ENCODE data around the gene TMEM50B.

Gene TMEM50B

GRCh38 chr21:33479679-33480480 is at the start of gene TMEM50B:
Gene TMEM50B (minus strand): TSS chr21:33479974. CDS start chr21:33468885, 11,089 bp downstream.
- Histone ChIP-seq H3K4me3 (ENCODE audit: low read length, poor library complexity, severe bottlenecking) (peak within 1 kb of the TSS; percentile 78), H3K9me3 (ENCODE audit: insufficient read depth, low read depth, low read length) (no peaks in the 10 kb centered on the region), H3K4me2 (ENCODE audit: low read depth, low read length, poor library complexity, severe bottlenecking) (peak within 1 kb of the TSS; percentile 88), H2AFZ (ENCODE audit: low read length) (peak within 1 kb of the TSS; percentile 96), H3F3A (ENCODE audit: low read depth) (no peaks in the 10 kb centered on the region), H3K9me2 (replicated peaks; ENCODE audit: low read depth, low read length) (no peaks in the 10 kb centered on the region), H3K4me1 (ENCODE audit: insufficient read depth, low read length, poor library complexity, severe bottlenecking) (peaks cover 15% of the 10 kb centered on the region), H4K20me1 (ENCODE audit: insufficient read depth, low read length, poor library complexity, severe bottlenecking) (peaks cover 13% of the 10 kb centered on the region), H3K36me3 (ENCODE audit: insufficient read depth, low read length) (no peaks in the 10 kb centered on the region), H3K9ac (ENCODE audit: low read depth, low read length, poor library complexity, severe bottlenecking) (peak within 1 kb of the TSS; percentile 91), H3K27me3 (ENCODE audit: insufficient read depth, low read length, poor library complexity, severe bottlenecking) (no peaks in the 10 kb centered on the region), H3K79me2 (ENCODE audit: insufficient read depth, low read length) (peaks cover 22% of the 10 kb centered on the region)
- TF ChIP-seq EZH2phosphoT487 (IDR thresholded peaks at IDR 0.05; ENCODE audit: borderline replicate concordance) = no peak
- TF ChIP-seq CTCF (conservative IDR thresholded peaks at IDR 0.05; ENCODE audit: low read length) = peak; percentile 38

GRCh38 chr21:33522953-33523349 is 43.2 kb upstream of the TMEM50B start:
- no peak overlapping the region for H3K4me3 ChIP-seq (ENCODE audit: low read length, poor library complexity, severe bottlenecking)
- H3K4me1 ChIP-seq (ENCODE audit: insufficient read depth, low read length, poor library complexity, severe bottlenecking) = no peaks in the 10 kb centered on the region
- H4K20me1 ChIP-seq (ENCODE audit: insufficient read depth, low read length, poor library complexity, severe bottlenecking) = no peaks in the 10 kb centered on the region
- H3K79me2 ChIP-seq (ENCODE audit: insufficient read depth, low read length) = no peaks in the 10 kb centered on the region
- no peaks in the 10 kb centered on the region for H3K27me3 ChIP-seq (ENCODE audit: insufficient read depth, low read length, poor library complexity, severe bottlenecking)
- no peaks in the 10 kb centered on the region for H3F3A ChIP-seq (ENCODE audit: low read depth)
- H3K9me3 ChIP-seq (ENCODE audit: insufficient read depth, low read depth, low read length) = no peaks in the 10 kb centered on the region
- no peak overlapping the region for H2AFZ ChIP-seq (ENCODE audit: low read length)
- peaks cover 12% of the 10 kb centered on the region; the same call in 1 of the 2 replicates for H3K36me3 ChIP-seq (ENCODE audit: insufficient read depth, low read length)
- H3K4me2 ChIP-seq (ENCODE audit: low read depth, low read length, poor library complexity, severe bottlenecking) = no peak overlapping the region
- no peaks in the 10 kb centered on the region for H3K9me2 ChIP-seq (replicated peaks; ENCODE audit: low read depth, low read length)
- no peak overlapping the region for H3K9ac ChIP-seq (ENCODE audit: low read depth, low read length, poor library complexity, severe bottlenecking)
- TF ChIP-seq CTCF (conservative IDR thresholded peaks at IDR 0.05; ENCODE audit: low read length) = no peak
- TF ChIP-seq EZH2phosphoT487 (IDR thresholded peaks at IDR 0.05; ENCODE audit: borderline replicate concordance) = no peak

- Histone ChIP-seq H3F3A (ENCODE audit: low read depth) (no peaks in the 10 kb centered on the region), H4K20me1 (ENCODE audit: insufficient read depth, low read length, poor library complexity, severe bottlenecking) (no peaks in the 10 kb centered on the region), H3K9ac (ENCODE audit: low read depth, low read length, poor library complexity, severe bottlenecking) (no peak overlapping the region), H3K27me3 (ENCODE audit: insufficient read depth, low read length, poor library complexity, severe bottlenecking) (no peaks in the 10 kb centered on the region), H3K4me3 (ENCODE audit: low read length, poor library complexity, severe bottlenecking) (no peak overlapping the region), H3K9me2 (replicated peaks; ENCODE audit: low read depth, low read length) (no peaks in the 10 kb centered on the region), H2AFZ (ENCODE audit: low read length) (no peak overlapping the region), H3K79me2 (ENCODE audit: insufficient read depth, low read length) (no peaks in the 10 kb centered on the region), H3K36me3 (ENCODE audit: insufficient read depth, low read length) (peaks cover 8% of the 10 kb centered on the region; the same call in 1 of the 2 replicates), H3K4me2 (ENCODE audit: low read depth, low read length, poor library complexity, severe bottlenecking) (no peak overlapping the region), H3K4me1 (ENCODE audit: insufficient read depth, low read length, poor library complexity, severe bottlenecking) (no peaks in the 10 kb centered on the region), H3K9me3 (ENCODE audit: insufficient read depth, low read depth, low read length) (no peaks in the 10 kb centered on the region)
- no peak for TF ChIP-seq EZH2phosphoT487 (IDR thresholded peaks at IDR 0.05; ENCODE audit: borderline replicate concordance)
- TF ChIP-seq CTCF (conservative IDR thresholded peaks at IDR 0.05; ENCODE audit: low read length) = no peak
Measured at GRCh38 chr21:33522297-33522952, 42.7 kb upstream of the TMEM50B start.

All from Loucy (cell line).